H9 (cell line): ENCODE results near the gene ADAMTS6. TPM values are rescaled to one million over a fixed set of nuclear protein-coding genes. Genes with fewer than 3 reads are reported as not detected.

Experiments used
- DNase-seq: peaks from one replicate; pipeline ENCODE4 v3.0.0-alpha.2; 2017
- H2AFZ ChIP-seq: one replicate; pipeline ENCODE4 v1.6.1; 2013; ENCODE audit warnings: mild to moderate bottlenecking, low read length, control low read depth, moderate library complexity
- H2AK5ac ChIP-seq: 2 replicates; pipeline ENCODE4 v1.6.1; 2013; ENCODE audit warnings: low read length, control low read depth, mixed read lengths; ENCODE audit not compliant: insufficient read length
- H2BK120ac ChIP-seq: one replicate; pipeline ENCODE4 v1.6.1; 2013; ENCODE audit warnings: low read depth, mild to moderate bottlenecking, low read length, control low read depth, inconsistent platforms; ENCODE audit not compliant: poor library complexity, severe bottlenecking
- H2BK12ac ChIP-seq: 2 replicates; pipeline ENCODE4 v1.6.1; 2013; ENCODE audit warnings: low read length, control low read depth, mixed read lengths, low read depth; ENCODE audit not compliant: insufficient read length
- H2BK15ac ChIP-seq: 2 replicates; pipeline ENCODE4 v1.6.1; 2013; ENCODE audit warnings: low read depth, low read length, control low read depth
- H2BK20ac ChIP-seq: one replicate; pipeline ENCODE4 v1.6.1; 2013; ENCODE audit warnings: low read depth, mild to moderate bottlenecking, low read length, control low read depth, inconsistent platforms; ENCODE audit not compliant: poor library complexity, severe bottlenecking
- H2BK5ac ChIP-seq: 2 replicates; pipeline ENCODE4 v1.6.1; 2013; ENCODE audit warnings: low read length, control low read depth, mixed read lengths; ENCODE audit not compliant: insufficient read length
- H3K14ac ChIP-seq: 2 replicates; pipeline ENCODE4 v1.6.1; 2013; ENCODE audit warnings: low read length, control low read depth; ENCODE audit not compliant: insufficient read depth
- H3K18ac ChIP-seq: 2 replicates; pipeline ENCODE4 v1.6.1; 2013; ENCODE audit warnings: low read depth, mild to moderate bottlenecking, mixed read lengths, low read length, control low read depth; ENCODE audit not compliant: insufficient read length
- H3K23ac ChIP-seq: 2 replicates; pipeline ENCODE4 v1.6.1; 2013; ENCODE audit warnings: low read length, control low read depth, mixed read lengths, low read depth; ENCODE audit not compliant: insufficient read length
- H3K23me2 ChIP-seq: 2 replicates; pipeline ENCODE4 v1.6.1; 2013; ENCODE audit warnings: low read depth, mild to moderate bottlenecking, mixed read lengths, low read length, control low read depth; ENCODE audit not compliant: insufficient read length, poor library complexity, severe bottlenecking
- H3K27ac ChIP-seq: 2 replicates; pipeline ENCODE4 v1.5.1; 2013; ENCODE audit warnings: low read length, control low read depth, mixed read lengths, low read depth; ENCODE audit not compliant: insufficient read length
- H3K27me3 ChIP-seq: 2 replicates; pipeline ENCODE4 v1.6.1; 2013; ENCODE audit warnings: low read length, control low read depth, inconsistent platforms; ENCODE audit not compliant: insufficient read depth
- H3K4ac ChIP-seq: 2 replicates; pipeline ENCODE4 v1.6.1; 2013; ENCODE audit warnings: low read depth, mild to moderate bottlenecking, control low read depth, inconsistent platforms, low read length, moderate library complexity
- H3K4me1 ChIP-seq: 2 replicates; pipeline ENCODE4 v1.6.1; 2013; ENCODE audit warnings: low read length, control low read depth, inconsistent platforms; ENCODE audit not compliant: insufficient read depth
- H3K4me2 ChIP-seq: 2 replicates; pipeline ENCODE4 v1.6.1; 2013; ENCODE audit warnings: low read length, control low read depth, mixed read lengths; ENCODE audit not compliant: insufficient read length, insufficient read depth
- H3K56ac ChIP-seq: 2 replicates; pipeline ENCODE4 v1.6.1; 2013; ENCODE audit warnings: low read depth, mild to moderate bottlenecking, mixed read lengths, low read length, control low read depth; ENCODE audit not compliant: insufficient read length
- H3K79me1 ChIP-seq: 2 replicates; pipeline ENCODE4 v1.6.1; 2013; ENCODE audit warnings: low read depth, mild to moderate bottlenecking, moderate library complexity, low read length, control low read depth, inconsistent platforms; ENCODE audit not compliant: insufficient read depth, poor library complexity, severe bottlenecking
- H3K79me2 ChIP-seq: 2 replicates; pipeline ENCODE4 v1.6.1; 2013; ENCODE audit warnings: low read length, control low read depth, inconsistent platforms; ENCODE audit not compliant: insufficient read depth
- H3K9ac ChIP-seq: 2 replicates; pipeline ENCODE4 v1.6.1; 2013; ENCODE audit warnings: low read length, control low read depth, mixed read lengths; ENCODE audit not compliant: insufficient read length; ENCODE audit errors: extremely low read depth
- H3K9me3 ChIP-seq: one replicate; pipeline ENCODE4 v1.6.1; 2013; ENCODE audit warnings: low read depth, low read length, inconsistent platforms; ENCODE audit not compliant: control insufficient read depth
- H3T11ph ChIP-seq: one replicate; pipeline ENCODE4 v1.6.1; 2013; ENCODE audit warnings: mild to moderate bottlenecking, low read length, control low read depth, inconsistent platforms
- H4K20me1 ChIP-seq: one replicate; pipeline ENCODE4 v1.6.1; 2013; ENCODE audit not compliant: control insufficient read depth, insufficient read length, insufficient read depth
- H4K5ac ChIP-seq: 2 replicates; pipeline ENCODE4 v1.6.1; 2013; ENCODE audit warnings: low read depth, mild to moderate bottlenecking, mixed read lengths, low read length, control low read depth; ENCODE audit not compliant: insufficient read length
- H4K8ac ChIP-seq: replicated peaks from 2 replicates; pipeline ENCODE4 v1.6.1; 2013; ENCODE audit warnings: low read length, control low read depth, mixed read lengths, low read depth; ENCODE audit not compliant: insufficient read length
- H4K91ac ChIP-seq: 2 replicates; pipeline ENCODE4 v1.6.1; 2013; ENCODE audit warnings: low read depth, mild to moderate bottlenecking, moderate library complexity, mixed read lengths, low read length, control low read depth; ENCODE audit not compliant: insufficient read length
- H3K27ac Mint-ChIP-seq, 3 experiments: 2 replicates in 2 of 3; 3 replicates in 1 of 3; pipeline ENCODE4 v1.8.0; 2020 to 2021; ENCODE audit warnings: mixed read lengths in 3 of 3, mild to moderate bottlenecking in 1 of 3, moderate library complexity in 1 of 3
- H3K27me3 Mint-ChIP-seq: 2 replicates; pipeline ENCODE4 v1.8.0; 2021; ENCODE audit warnings: low read depth, mild to moderate bottlenecking, moderate library complexity, mixed read lengths
- H3K36me3 Mint-ChIP-seq, 3 experiments: 2 replicates in 2 of 3; 3 replicates in 1 of 3; pipeline ENCODE4 v1.8.0; 2020 to 2021; ENCODE audit warnings: low read depth in 3 of 3, mixed read lengths in 3 of 3; ENCODE audit not compliant: insufficient read depth in 1 of 3
- H3K4me1 Mint-ChIP-seq, 2 experiments: 2 replicates each; pipeline ENCODE4 v1.8.0; 2020; ENCODE audit warnings: mixed read lengths in 2 of 2
- H3K4me3 Mint-ChIP-seq, 2 experiments: 2 replicates in 1 of 2; 3 replicates in 1 of 2; pipeline ENCODE4 v1.8.0; 2020 to 2021; ENCODE audit warnings: mild to moderate bottlenecking in 2 of 2, mixed read lengths in 2 of 2, moderate library complexity in 1 of 2
- H3K9me3 Mint-ChIP-seq, 2 experiments: 2 replicates in 1 of 2; 3 replicates in 1 of 2; pipeline ENCODE4 v1.8.0; 2020; ENCODE audit warnings: mild to moderate bottlenecking in 2 of 2, mixed read lengths in 2 of 2, moderate library complexity in 1 of 2
- WGBS: extraction: QIAGEN DNeasy Blood & Tissue Kit; methylation state at CpG from one replicate; pipeline ENCODE4 v1.1.7; 2013; ENCODE audit warnings: missing lambda C conversion rate, low lambda C conversion rate, mixed read lengths; ENCODE audit not compliant: insufficient read length; ENCODE audit errors: extremely low coverage; 5-methylcytosine and 5-hydroxymethylcytosine counted together
- total RNA-seq: library from RNA; stranded (reverse); gene quantifications from 2 replicates; pipeline ENCODE4 v1.2.1, GENCODE V29; 2021
- TF ChIP-seq, protein P1 (sequence below): fragments of 200-600 bp; sonication (generic); conservative IDR thresholded peaks from 3 replicates; pipeline ENCODE4 v1.8.0; 2021; ENCODE audit warnings: antibody characterized with exemption, mild to moderate bottlenecking

ADAMTS6 gene
- total RNA-seq, 1 experiment from 2014 or later: 0.33 TPM

DNA sequence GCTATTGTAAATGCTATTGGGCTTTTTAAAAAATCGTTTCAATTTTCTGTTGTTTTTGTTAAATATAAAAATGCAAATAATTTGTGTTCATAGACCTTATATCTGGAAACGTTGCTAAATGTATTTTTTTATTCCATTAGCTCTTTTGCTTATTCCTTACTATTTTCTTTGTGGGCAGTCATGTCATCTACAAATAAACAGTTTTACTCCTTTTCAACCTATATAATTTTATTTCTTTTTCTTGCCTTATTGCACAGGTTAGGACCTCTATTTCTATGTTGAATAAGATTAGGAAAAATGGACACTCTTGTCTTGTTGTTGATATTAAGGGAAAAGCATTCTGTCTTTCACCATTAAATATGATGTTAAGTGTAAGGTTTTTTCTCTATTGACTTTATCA, 364.2 kb downstream of the ADAMTS6 start:
- Mint-ChIP-seq H3K4me1 (peaks cover 8% of the 10 kb centered on the region in 2 experiments), H3K4me3 (no peak overlapping the region), H3K36me3 (peaks cover 0 to 11% (median 7%) of the 10 kb centered on the region in 3 experiments; a peak in 5 of 7 replicates), H3K27me3 (no peaks in the 10 kb centered on the region), H3K9me3 (peaks cover 9 to 11% of the 10 kb centered on the region in 2 experiments), H3K27ac (no peak overlapping the region)
- Histone ChIP-seq H4K91ac (no peak overlapping the region), H3K27me3 (no peaks in the 10 kb centered on the region), H4K5ac (no peak overlapping the region), H2BK12ac (no peak overlapping the region), H2BK20ac (no peak overlapping the region), H3T11ph (no peak overlapping the region), H3K9me3 (no peaks in the 10 kb centered on the region), H2BK120ac (no peak overlapping the region), H3K23me2 (no peaks in the 10 kb centered on the region), H3K23ac (no peak overlapping the region), H3K4me1 (peaks cover 4% of the 10 kb centered on the region), H2BK5ac (no peak overlapping the region), H3K4me2 (no peak overlapping the region), H3K18ac (no peak overlapping the region), H3K14ac (no peak overlapping the region), H3K56ac (no peak overlapping the region), H4K20me1 (no peaks in the 10 kb centered on the region), H2AFZ (no peak overlapping the region), H3K4ac (no peak overlapping the region), H3K79me2 (no peaks in the 10 kb centered on the region), H3K27ac (no peak overlapping the region), H2AK5ac (no peak overlapping the region), H4K8ac (no peak overlapping the region), H2BK15ac (no peak overlapping the region), H3K9ac (no peak overlapping the region), H3K79me1 (no peaks in the 10 kb centered on the region)
- TF ChIP-seq, protein P1, sequence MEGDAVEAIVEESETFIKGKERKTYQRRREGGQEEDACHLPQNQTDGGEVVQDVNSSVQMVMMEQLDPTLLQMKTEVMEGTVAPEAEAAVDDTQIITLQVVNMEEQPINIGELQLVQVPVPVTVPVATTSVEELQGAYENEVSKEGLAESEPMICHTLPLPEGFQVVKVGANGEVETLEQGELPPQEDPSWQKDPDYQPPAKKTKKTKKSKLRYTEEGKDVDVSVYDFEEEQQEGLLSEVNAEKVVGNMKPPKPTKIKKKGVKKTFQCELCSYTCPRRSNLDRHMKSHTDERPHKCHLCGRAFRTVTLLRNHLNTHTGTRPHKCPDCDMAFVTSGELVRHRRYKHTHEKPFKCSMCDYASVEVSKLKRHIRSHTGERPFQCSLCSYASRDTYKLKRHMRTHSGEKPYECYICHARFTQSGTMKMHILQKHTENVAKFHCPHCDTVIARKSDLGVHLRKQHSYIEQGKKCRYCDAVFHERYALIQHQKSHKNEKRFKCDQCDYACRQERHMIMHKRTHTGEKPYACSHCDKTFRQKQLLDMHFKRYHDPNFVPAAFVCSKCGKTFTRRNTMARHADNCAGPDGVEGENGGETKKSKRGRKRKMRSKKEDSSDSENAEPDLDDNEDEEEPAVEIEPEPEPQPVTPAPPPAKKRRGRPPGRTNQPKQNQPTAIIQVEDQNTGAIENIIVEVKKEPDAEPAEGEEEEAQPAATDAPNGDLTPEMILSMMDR: no peak
- no CpG with 5 or more reads among the region's 2 CpGs for WGBS
- DNase-seq: no peak
